ENCODE measurements around the gene LNX1.
"Not testable (repeated sequence)": the region's sequence is repeated elsewhere in the genome, so short reads cannot be mapped to it uniquely, and the experiment has no call there.

The LNX1 gene

GRCh38 chr4:53453385-53453784, 137.9 kb downstream of the LNX1 start:
- no peak for DNase-seq

GRCh38 chr4:53450773-53451172, 140.5 kb downstream of the LNX1 start:
- no peak for DNase-seq

GRCh38 chr4:53444954-53445353, 146.3 kb downstream of the LNX1 start:
- DNase-seq, result no peak

GRCh38 chr4:53441564-53441963, 149.7 kb downstream of the LNX1 start:
- no peak for DNase-seq

DNA sequence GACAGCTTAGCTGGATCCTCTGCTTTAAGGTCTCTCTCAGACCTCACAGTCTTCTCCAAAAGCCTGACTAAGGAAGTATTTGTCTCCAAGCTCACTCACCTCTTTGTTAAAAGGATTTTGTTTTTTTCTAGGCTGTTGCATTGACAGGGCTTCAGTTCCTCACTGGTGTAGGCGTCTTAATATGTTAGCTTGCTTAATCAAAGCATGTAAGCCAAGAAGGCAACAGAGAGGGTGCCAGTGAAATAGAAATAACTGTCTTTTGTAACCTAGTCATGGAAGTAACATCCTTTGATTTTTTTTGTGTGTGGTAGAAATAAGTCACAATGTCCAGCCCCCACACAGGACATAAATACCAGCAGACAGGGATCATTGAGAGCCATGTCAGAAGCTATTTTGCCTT, 155.0 kb downstream of the LNX1 start:
- DNase-seq, result no peak

DNA sequence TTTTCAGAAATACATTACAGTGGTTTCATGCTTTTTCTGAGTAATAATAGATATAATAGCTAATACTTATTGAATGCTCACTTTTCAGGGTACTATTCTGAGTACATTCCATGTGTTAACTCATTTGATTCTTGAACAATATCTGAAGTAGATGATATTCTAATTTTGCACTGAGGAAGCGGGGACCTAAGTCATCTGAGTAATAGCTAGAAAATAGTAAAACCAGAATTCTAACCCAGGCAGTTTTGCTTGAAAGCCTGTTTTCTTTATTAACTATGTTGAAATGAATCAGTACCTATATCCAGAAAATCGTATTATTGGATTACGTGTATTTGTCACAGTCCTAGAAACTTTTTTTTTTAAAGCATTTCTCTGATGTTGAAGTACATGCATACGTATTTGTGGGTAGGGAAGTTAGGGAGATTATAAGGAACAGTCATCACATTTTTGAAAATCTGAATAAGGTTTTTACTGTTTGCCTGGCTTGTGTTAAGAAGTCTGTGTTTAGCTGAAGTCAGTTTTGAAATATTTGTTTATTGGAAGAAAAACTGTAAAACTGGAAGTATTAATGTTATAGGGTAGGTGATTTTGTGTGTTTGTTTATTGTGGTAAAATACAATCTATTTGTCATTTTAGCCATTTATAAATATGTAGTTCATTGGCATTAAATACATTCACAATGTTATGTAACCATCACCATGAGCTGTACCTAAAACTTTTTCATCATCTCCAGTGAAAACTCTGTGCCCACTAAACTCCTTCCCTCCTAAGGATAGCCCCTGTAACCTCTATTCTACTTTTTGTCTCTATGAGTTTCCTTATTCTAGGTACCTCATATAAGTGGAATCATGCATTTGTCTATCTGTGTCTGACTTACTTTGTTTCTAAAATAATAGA, 158.5 kb downstream of the LNX1 start:
- no peak for DNase-seq

- no peak for DNase-seq
These were observed 160.2 kb downstream of the LNX1 start for GRCh38 chr4:53431052-53431451.

DNA sequence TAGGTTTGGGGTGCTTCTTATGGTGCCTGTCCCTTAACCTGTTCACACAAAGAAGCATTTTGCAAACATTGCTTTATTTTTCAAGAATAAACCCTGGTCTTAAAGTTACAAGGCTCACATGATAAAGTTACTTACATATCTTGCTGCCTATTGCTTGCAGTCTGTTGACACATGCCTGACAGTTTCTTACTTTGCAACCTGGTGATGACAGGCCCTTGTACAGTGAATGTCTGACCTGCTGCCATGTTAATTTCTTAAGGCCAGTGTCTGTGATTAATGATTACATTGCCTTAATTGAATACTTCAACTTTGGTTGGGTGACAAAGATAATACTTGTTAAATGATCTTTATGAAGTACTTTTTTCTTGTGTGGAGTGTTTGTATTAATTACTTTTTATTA, 163.9 kb downstream of the LNX1 start:
- no peak for DNase-seq

- DNase-seq, result no peak
These were observed 167.0 kb downstream of the LNX1 start for GRCh38 chr4:53424280-53424679.

DNA sequence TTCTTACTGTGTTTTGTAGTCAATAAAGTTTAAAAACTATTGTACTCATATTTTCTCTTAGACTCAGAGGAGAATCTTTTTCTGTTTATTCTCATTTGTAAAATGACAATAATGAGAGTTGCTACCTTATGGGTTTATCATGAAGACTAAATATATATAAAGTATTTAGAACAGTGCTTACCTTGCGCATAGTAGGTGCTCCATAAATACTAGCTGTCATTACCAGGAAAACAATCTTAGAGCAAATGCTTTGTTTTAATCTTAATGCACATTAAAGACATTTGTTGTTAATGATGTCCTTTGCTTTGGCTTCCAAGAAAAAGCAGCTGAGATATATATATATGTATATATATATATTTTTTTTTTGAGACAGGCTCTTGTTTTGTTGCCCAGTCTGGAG, 168.9 kb downstream of the LNX1 start:
- DNase-seq, result no peak

- no peak for DNase-seq
These were observed 169.5 kb downstream of the LNX1 start for GRCh38 chr4:53421791-53422190.

DNA sequence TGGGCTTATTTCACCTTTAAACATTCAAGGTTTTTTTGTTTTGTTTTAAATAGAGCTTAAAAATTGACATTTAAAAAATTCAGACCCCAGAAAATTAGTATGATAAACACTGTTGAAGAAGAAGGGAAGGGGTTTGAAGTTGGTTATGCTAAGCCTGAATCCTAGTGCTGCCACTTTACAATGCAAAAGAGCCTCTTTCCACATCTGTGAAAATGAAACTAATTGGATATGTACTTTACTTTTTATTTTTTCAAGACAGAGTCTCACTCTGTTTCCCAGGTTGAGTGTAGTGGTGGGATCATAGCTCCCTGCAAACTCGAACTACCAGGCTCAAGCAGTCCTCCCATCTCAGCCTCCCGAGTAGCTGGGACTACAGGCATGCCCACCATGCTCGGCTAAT, 172.1 kb downstream of the LNX1 start:
- DNase-seq, result no peak

DNA sequence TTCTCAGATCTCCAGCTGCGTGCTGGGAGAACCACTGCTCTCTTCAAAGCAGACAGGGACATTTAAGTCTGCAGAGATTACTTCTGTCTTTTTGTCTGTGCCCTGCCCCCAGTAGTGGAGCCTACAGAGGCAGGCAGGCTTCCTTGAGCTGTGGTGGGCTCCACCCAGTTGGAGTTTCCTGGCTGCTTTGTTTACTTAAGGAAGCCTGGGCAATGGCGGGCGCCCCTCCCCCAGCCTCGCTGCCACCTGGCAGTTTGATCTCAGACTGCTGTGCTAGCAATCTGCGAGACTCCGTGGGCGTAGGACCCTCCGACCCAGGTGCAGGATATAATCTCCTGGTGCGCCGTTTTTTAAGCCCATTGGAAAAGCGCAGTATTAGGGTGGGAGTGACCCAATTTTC, 181.8 kb downstream of the LNX1 start:
- DNase-seq, result not testable (repeated sequence)
